K562 (cell line): ENCODE measurements around the gene GPD2. TPM values are rescaled to one million over a fixed set of nuclear protein-coding genes. Genes with fewer than 3 reads are reported as not detected.

ENCODE experiments used
- ATF3 ChIP-seq, 2 experiments: fragments of 450-650 bp in 1 of 2; sonication (generic) in 1 of 2; formaldehyde crosslinking in 1 of 2; IDR thresholded peaks in 1 of 2; conservative IDR thresholded peaks in 1 of 2; 2 replicates each; pipeline versions ENCODE4 v1.6.1 to v1.8.1; 2016 to 2023; ENCODE audit warnings: mild to moderate bottlenecking in 2 of 2, moderate library complexity in 2 of 2, inconsistent platforms in 1 of 2, missing genetic modification reagents in 1 of 2
- CBFA2T3 ChIP-seq: fragments of 450-650 bp; IDR thresholded peaks from 2 replicates; pipeline ENCODE4 v1.6.1; 2017
- CHAMP1 ChIP-seq: fragments of 450-650 bp; IDR thresholded peaks from 2 replicates; pipeline ENCODE4 v1.6.1; 2016; ENCODE audit warnings: mild to moderate bottlenecking
- CHD2 ChIP-seq: IDR thresholded peaks from 2 replicates; pipeline ENCODE4 v1.6.1; 2011; ENCODE audit warnings: low read depth, low read length
- EHMT2 ChIP-seq: fragments of 450-650 bp; IDR thresholded peaks from 2 replicates; pipeline ENCODE4 v1.6.1; 2018; ENCODE audit warnings: antibody characterized with exemption
- IRF1 ChIP-seq: sonication (generic); formaldehyde crosslinking; IDR thresholded peaks from 2 replicates; pipeline ENCODE4 v1.8.0; 2022; ENCODE audit warnings: missing genetic modification reagents, mild to moderate bottlenecking, borderline replicate concordance
- PCBP1 ChIP-seq: fragments of 200-400 bp; formaldehyde crosslinking; IDR thresholded peaks from 2 replicates; pipeline ENCODE4 v1.6.1; 2018; ENCODE audit warnings: mild to moderate bottlenecking, low read depth, low read length; ENCODE audit not compliant: poor library complexity, severe bottlenecking
- POLR2A ChIP-seq: fragments of 450-650 bp; conservative IDR thresholded peaks from 2 replicates; pipeline ENCODE4 v1.6.1; 2016
- PRDM10 ChIP-seq: fragments of 450-650 bp; IDR thresholded peaks from 2 replicates; pipeline ENCODE4 v1.6.1; 2018; ENCODE audit not compliant: partially characterized antibody
- RBFOX2 ChIP-seq: fragments of 200-400 bp; formaldehyde crosslinking; IDR thresholded peaks from 2 replicates; pipeline ENCODE4 v1.6.1; 2017; ENCODE audit warnings: low read depth, mild to moderate bottlenecking, low read length, moderate library complexity
- SPI1 ChIP-seq: IDR thresholded peaks from 2 replicates; pipeline ENCODE4 v1.6.1; 2011; ENCODE audit warnings: low read depth, low read length, control low read depth, borderline replicate concordance
- TRIM24 ChIP-seq, 2 experiments: fragments of 450-650 bp; IDR thresholded peaks; 2 replicates each; pipeline ENCODE4 v1.6.1; 2016
- ZFP1 ChIP-seq: fragments of 450-650 bp; formaldehyde crosslinking; IDR thresholded peaks from 2 replicates; pipeline ENCODE4 v1.4.0; 2020; ENCODE audit warnings: mild to moderate bottlenecking, mixed read lengths
- ZKSCAN3 ChIP-seq: fragments of 250-450 bp; sonication (Bioruptor Pico); IDR thresholded peaks from 2 replicates; pipeline ENCODE4 v1.4.0; 2020
- ZNF197 ChIP-seq: fragments of 200-800 bp; sonication (Bioruptor generic); IDR thresholded peaks from 2 replicates; pipeline ENCODE4 v1.6.1; 2016; ENCODE audit warnings: low read depth, missing genetic modification characterization, missing compliant biosample characterization
- ZNF217 ChIP-seq: sonication (generic); formaldehyde crosslinking; IDR thresholded peaks from 2 replicates; pipeline ENCODE4 v1.8.0; 2022; ENCODE audit warnings: mild to moderate bottlenecking, missing genetic modification reagents
- ZNF282 ChIP-seq: sonication (generic); formaldehyde crosslinking; IDR thresholded peaks from 2 replicates; pipeline ENCODE4 v1.8.1; 2023; ENCODE audit warnings: missing genetic modification reagents
- ZNF639 ChIP-seq, 2 experiments: fragments of 200-800 bp in 1 of 2; sonication (Bioruptor generic) in 1 of 2; sonication (generic) in 1 of 2; formaldehyde crosslinking in 1 of 2; IDR thresholded peaks in 1 of 2; conservative IDR thresholded peaks in 1 of 2; 2 replicates each; pipeline versions ENCODE4 v1.5.0 to v1.6.1; 2016 to 2020; ENCODE audit warnings: missing compliant biosample characterization in 1 of 2, missing genetic modification characterization in 1 of 2, missing genetic modification reagents in 1 of 2
- ZNF77 ChIP-seq: fragments of 250-450 bp; sonication (Bioruptor Pico); IDR thresholded peaks from 2 replicates; pipeline ENCODE4 v1.5.0; 2020
- polyA plus RNA-seq, 8 experiments: library from polyadenylated mRNA; depleted of rRNA in 4 of 8; stranded (reverse) in 5 of 8; unstranded in 3 of 8; fragments of >200 nt; fragmentation: Nextera tagmentation in 2 of 8; fragmentation: Illumina TruSeq in 1 of 8; extraction: Ambion mirVana in 2 of 8; extraction: Trizol in 1 of 8; gene quantifications; 2 replicates each; pipeline versions ENCODE4 v1.2.1 to v1.2.3, GENCODE V29; 2011 to 2014; ENCODE audit warnings: inconsistent platforms in 1 of 8, missing spikeins in 1 of 8
- total RNA-seq, 7 experiments: library from RNA; depleted of rRNA in 6 of 7; stranded (reverse); fragments of >200 nt in 6 of 7; fragmentation: Illumina TruSeq in 2 of 7; extraction: Trizol in 2 of 7; gene quantifications; 2 replicates each; pipeline versions ENCODE4 v1.2.1 to v1.2.3, GENCODE V29; 2011 to 2021; ENCODE audit warnings: low replicate concordance in 1 of 7

Gene GPD2
- total and polyA plus RNA-seq, 9 of the 15 experiments (the other 6 are each of a cell fraction or from before 2014, with no cell fraction given): 5.2 to 39.2 (median 19.0) TPM

GRCh38 chr2:156435718-156436496 lies at the start of gene GPD2 (continued):
- TF ChIP-seq CHAMP1: peak; percentile 63; the same call in 1 of the 2 replicates
- no peak for TF ChIP-seq ZFP1 (CRISPR knock-in tag)
- no peak for TF ChIP-seq ZNF77 (CRISPR knock-in tag)
- TF ChIP-seq ZNF217: no peak
- peak; percentile 74 for TF ChIP-seq POLR2A
- no peak for TF ChIP-seq CHD2
- TF ChIP-seq CBFA2T3: no peak
- TF ChIP-seq TRIM24 (IDR thresholded peaks at IDR 0.05): no peak
- TF ChIP-seq RBFOX2: peak; percentile 79
- TF ChIP-seq PCBP1: peak; percentile 35
- TF ChIP-seq IRF1 (CRISPR knock-in tag): no peak
- no peak for TF ChIP-seq ZNF282 (CRISPR knock-in tag)
- TF ChIP-seq ZNF197 (CRISPR knock-in tag): no peak
- peak; percentile 23 for TF ChIP-seq PRDM10
- no peak for TF ChIP-seq ZKSCAN3 (CRISPR knock-in tag)
- peak; percentile 30; the same call in 1 of the 2 replicates for TF ChIP-seq ATF3 (IDR thresholded peaks at IDR 0.05)
- TF ChIP-seq ATF3 (CRISPR knock-in tag; conservative IDR thresholded peaks at IDR 0.05): no peak
- TF ChIP-seq ZNF639 (CRISPR knock-in tag; conservative IDR thresholded peaks at IDR 0.05 in 1 of 2, IDR thresholded peaks at IDR 0.05 in 1 of 2): peak in 1 of 2 experiments; percentile 43; a peak in 1 of 4 replicates
- TF ChIP-seq SPI1: peak; percentile 55; the same call in 1 of the 2 replicates
- TF ChIP-seq EHMT2: no peak
